ENCODE data around the gene TLE3.
"Not testable (repeated sequence)": the region's sequence is repeated elsewhere in the genome, so short reads cannot be mapped to it uniquely, and the experiment has no call there.

The TLE3 gene

DNA sequence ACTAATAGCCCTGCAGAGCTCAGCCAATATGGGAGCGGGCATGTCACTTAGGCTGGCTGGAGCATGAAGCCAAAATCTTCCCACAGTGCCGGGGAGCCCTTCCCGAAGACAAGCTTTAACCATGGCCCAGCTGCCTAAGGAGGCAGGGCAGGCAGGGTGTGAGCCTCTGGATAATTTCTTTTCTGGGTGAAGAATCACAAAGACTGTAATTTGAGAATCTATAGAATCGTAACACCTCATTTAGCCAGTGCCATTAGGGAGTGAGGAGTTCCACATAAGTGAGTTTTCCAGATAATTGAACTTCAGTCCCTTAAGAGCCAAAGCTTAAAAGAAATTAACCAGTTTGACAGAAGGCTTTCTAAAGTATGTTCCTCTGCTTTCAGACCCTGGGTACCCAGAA, 40.2 kb upstream of the TLE3 start:
- Histone ChIP-seq H3K9ac (ENCODE audit: low read depth, low read length) (no peak overlapping the region), H3K4me1 (ENCODE audit: control insufficient read depth, insufficient read depth, low read length) (peaks cover 30% of the 10 kb centered on the region), H3K27ac (ENCODE audit: low read depth, low read length) (no peak overlapping the region), H3K36me3 (ENCODE audit: control insufficient read depth, insufficient read depth, low read length) (no peaks in the 10 kb centered on the region), H3K4me3 (ENCODE audit: low read depth, low read length) (no peak overlapping the region), H3K9me3 (ENCODE audit: control insufficient read depth, insufficient read depth, low read length) (no peaks in the 10 kb centered on the region), H3K27me3 (ENCODE audit: control insufficient read depth, insufficient read depth, low read length) (no peaks in the 10 kb centered on the region)

GRCh38 chr15:70137021-70137420, 39.3 kb upstream of the TLE3 start:
- not testable (repeated sequence) for H3K27ac ChIP-seq (ENCODE audit: low read depth, low read length); H3K4me3 ChIP-seq (ENCODE audit: low read depth, low read length); H3K36me3 ChIP-seq (ENCODE audit: control insufficient read depth, insufficient read depth, low read length); H3K9me3 ChIP-seq (ENCODE audit: control insufficient read depth, insufficient read depth, low read length); H3K27me3 ChIP-seq (ENCODE audit: control insufficient read depth, insufficient read depth, low read length); H3K9ac ChIP-seq (ENCODE audit: low read depth, low read length)
- peaks cover 25% of the 10 kb centered on the region for H3K4me1 ChIP-seq (ENCODE audit: control insufficient read depth, insufficient read depth, low read length)

DNA sequence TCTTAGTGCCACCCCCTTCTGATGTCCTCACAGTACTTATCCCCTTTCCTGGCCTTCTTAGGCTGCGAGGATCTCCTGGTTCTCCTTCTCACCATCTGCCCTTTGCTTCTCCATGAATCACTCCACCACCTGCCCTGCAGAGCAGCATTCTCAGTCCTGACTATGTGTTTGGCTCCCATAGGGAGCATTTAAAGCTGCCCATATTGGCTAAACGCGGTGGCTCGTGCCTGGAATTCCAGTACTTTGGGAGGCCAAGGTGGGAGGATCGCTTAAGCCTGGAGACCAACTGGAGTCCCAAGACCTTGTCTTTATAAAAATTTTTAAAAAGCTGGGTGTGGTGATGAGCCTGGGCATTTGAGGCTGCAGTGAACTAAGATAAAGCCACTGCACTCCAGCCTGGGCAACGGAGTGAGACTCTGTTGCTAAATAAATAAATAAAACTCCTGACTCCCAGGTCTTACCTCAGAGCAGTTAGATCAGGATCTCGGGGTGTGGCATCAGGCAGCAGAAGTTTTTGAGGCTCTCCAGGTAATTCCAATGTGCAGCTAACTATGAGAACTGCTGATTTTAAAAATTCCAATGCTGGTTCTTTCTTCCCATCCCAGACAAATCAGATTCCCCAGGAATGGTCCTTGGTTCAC, 36.2 kb upstream of the TLE3 start:
- Histone ChIP-seq H3K27me3 (ENCODE audit: control insufficient read depth, insufficient read depth, low read length) (no peaks in the 10 kb centered on the region), H3K9ac (ENCODE audit: low read depth, low read length) (no peak overlapping the region)

GRCh38 chr15:70133296-70133695, 35.6 kb upstream of the TLE3 start:
- Histone ChIP-seq H3K27me3 (ENCODE audit: control insufficient read depth, insufficient read depth, low read length) (no peaks in the 10 kb centered on the region), H3K9me3 (ENCODE audit: control insufficient read depth, insufficient read depth, low read length) (no peaks in the 10 kb centered on the region), H3K9ac (ENCODE audit: low read depth, low read length) (no peak overlapping the region), H3K27ac (ENCODE audit: low read depth, low read length) (no peak overlapping the region), H3K36me3 (ENCODE audit: control insufficient read depth, insufficient read depth, low read length) (no peaks in the 10 kb centered on the region), H3K4me3 (ENCODE audit: low read depth, low read length) (no peak overlapping the region), H3K4me1 (ENCODE audit: control insufficient read depth, insufficient read depth, low read length) (0 out of 2 replicates have a peak, but pooled peaks cover 5% of the 10 kb centered on the region)

More for the DNA sequence above, 36.2 kb upstream of the TLE3 start:
- Histone ChIP-seq H3K36me3 (ENCODE audit: control insufficient read depth, insufficient read depth, low read length) (no peaks in the 10 kb centered on the region), H3K4me1 (ENCODE audit: control insufficient read depth, insufficient read depth, low read length) (0 out of 2 replicates have a peak, but pooled peaks cover 5% of the 10 kb centered on the region), H3K4me3 (ENCODE audit: low read depth, low read length) (no peak overlapping the region), H3K27ac (ENCODE audit: low read depth, low read length) (no peak overlapping the region), H3K9me3 (ENCODE audit: control insufficient read depth, insufficient read depth, low read length) (no peaks in the 10 kb centered on the region)

- Histone ChIP-seq H3K27ac (ENCODE audit: low read depth, low read length) (no peak overlapping the region), H3K36me3 (ENCODE audit: control insufficient read depth, insufficient read depth, low read length) (no peaks in the 10 kb centered on the region), H3K4me1 (ENCODE audit: control insufficient read depth, insufficient read depth, low read length) (no peaks in the 10 kb centered on the region), H3K9ac (ENCODE audit: low read depth, low read length) (no peak overlapping the region), H3K4me3 (ENCODE audit: low read depth, low read length) (no peak overlapping the region), H3K27me3 (ENCODE audit: control insufficient read depth, insufficient read depth, low read length) (no peaks in the 10 kb centered on the region), H3K9me3 (ENCODE audit: control insufficient read depth, insufficient read depth, low read length) (no peaks in the 10 kb centered on the region)
Observed at GRCh38 chr15:70132571-70132970, 34.9 kb upstream of the TLE3 start.

DNA sequence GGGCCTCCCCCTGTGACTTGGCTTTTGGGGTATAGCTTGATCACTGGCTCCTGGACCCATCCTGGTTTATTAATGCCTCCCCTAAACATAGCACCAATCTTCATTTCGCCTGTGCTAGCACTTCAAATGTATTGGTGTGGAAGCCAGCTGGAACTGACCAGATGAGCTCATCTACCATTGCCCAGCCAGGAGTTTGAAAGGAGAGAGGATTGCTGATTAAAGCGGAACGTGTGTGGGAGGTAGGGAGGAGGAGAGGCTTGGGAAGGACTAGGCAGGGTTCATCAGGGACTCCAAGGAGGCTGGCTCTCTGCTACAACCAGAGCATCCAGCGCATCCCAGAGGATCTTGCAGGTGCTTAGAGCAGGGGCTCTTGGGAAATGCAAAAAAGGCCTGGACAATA, 34.4 kb upstream of the TLE3 start:
- H3K27ac ChIP-seq (ENCODE audit: low read depth, low read length), result no peak overlapping the region

GRCh38 chr15:70128414-70129140, 30.9 kb upstream of the TLE3 start:
- Histone ChIP-seq H3K27me3 (ENCODE audit: control insufficient read depth, insufficient read depth, low read length) (no peaks in the 10 kb centered on the region), H3K9ac (ENCODE audit: low read depth, low read length) (no peak overlapping the region), H3K36me3 (ENCODE audit: control insufficient read depth, insufficient read depth, low read length) (no peaks in the 10 kb centered on the region), H3K4me1 (ENCODE audit: control insufficient read depth, insufficient read depth, low read length) (no peaks in the 10 kb centered on the region), H3K4me3 (ENCODE audit: low read depth, low read length) (no peak overlapping the region), H3K27ac (ENCODE audit: low read depth, low read length) (no peak overlapping the region), H3K9me3 (ENCODE audit: control insufficient read depth, insufficient read depth, low read length) (no peaks in the 10 kb centered on the region)

More for the DNA sequence above, 34.4 kb upstream of the TLE3 start:
- H3K27me3 ChIP-seq (ENCODE audit: control insufficient read depth, insufficient read depth, low read length), result no peaks in the 10 kb centered on the region
- H3K36me3 ChIP-seq (ENCODE audit: control insufficient read depth, insufficient read depth, low read length), result no peaks in the 10 kb centered on the region
- H3K4me1 ChIP-seq (ENCODE audit: control insufficient read depth, insufficient read depth, low read length), result no peaks in the 10 kb centered on the region
- H3K4me3 ChIP-seq (ENCODE audit: low read depth, low read length), result no peak overlapping the region
- no peak overlapping the region for H3K9ac ChIP-seq (ENCODE audit: low read depth, low read length)
- H3K9me3 ChIP-seq (ENCODE audit: control insufficient read depth, insufficient read depth, low read length), result no peaks in the 10 kb centered on the region

- Histone ChIP-seq H3K36me3 (ENCODE audit: control insufficient read depth, insufficient read depth, low read length) (no peaks in the 10 kb centered on the region), H3K9ac (ENCODE audit: low read depth, low read length) (no peak overlapping the region), H3K4me3 (ENCODE audit: low read depth, low read length) (no peak overlapping the region), H3K9me3 (ENCODE audit: control insufficient read depth, insufficient read depth, low read length) (no peaks in the 10 kb centered on the region), H3K27me3 (ENCODE audit: control insufficient read depth, insufficient read depth, low read length) (no peaks in the 10 kb centered on the region), H3K27ac (ENCODE audit: low read depth, low read length) (no peak overlapping the region), H3K4me1 (ENCODE audit: control insufficient read depth, insufficient read depth, low read length) (no peaks in the 10 kb centered on the region)
Observed at GRCh38 chr15:70127770-70128413, 30.2 kb upstream of the TLE3 start.

DNA sequence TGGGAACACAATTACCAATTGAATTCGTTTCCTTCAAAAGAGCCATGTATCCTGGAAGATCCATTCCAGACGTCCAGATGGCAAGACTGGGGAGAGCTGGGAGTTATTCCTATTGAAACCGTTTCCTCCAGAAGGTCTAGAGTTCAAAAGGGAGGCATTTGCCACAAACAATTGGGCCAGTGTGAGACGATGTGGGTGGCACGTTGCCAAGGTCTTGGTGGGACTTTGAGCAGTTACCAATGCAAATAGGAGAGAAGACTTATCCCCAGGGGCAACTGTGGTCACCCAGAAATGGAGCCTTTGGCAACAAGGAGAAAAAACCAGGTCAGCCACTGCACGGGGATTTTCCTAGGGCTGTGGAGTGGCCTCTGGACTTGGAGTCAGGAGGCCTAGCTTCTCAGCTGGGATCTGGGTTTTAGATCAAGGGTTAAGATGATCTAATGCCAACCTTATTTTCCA, 29.6 kb upstream of the TLE3 start:
- Histone ChIP-seq H3K27ac (ENCODE audit: low read depth, low read length) (no peak overlapping the region), H3K4me3 (ENCODE audit: low read depth, low read length) (no peak overlapping the region), H3K9me3 (ENCODE audit: control insufficient read depth, insufficient read depth, low read length) (no peaks in the 10 kb centered on the region), H3K27me3 (ENCODE audit: control insufficient read depth, insufficient read depth, low read length) (no peaks in the 10 kb centered on the region), H3K36me3 (ENCODE audit: control insufficient read depth, insufficient read depth, low read length) (no peaks in the 10 kb centered on the region), H3K9ac (ENCODE audit: low read depth, low read length) (no peak overlapping the region), H3K4me1 (ENCODE audit: control insufficient read depth, insufficient read depth, low read length) (no peaks in the 10 kb centered on the region)

- no peaks in the 10 kb centered on the region for H3K4me1 ChIP-seq (ENCODE audit: control insufficient read depth, insufficient read depth, low read length)
- H3K9me3 ChIP-seq (ENCODE audit: control insufficient read depth, insufficient read depth, low read length), result no peaks in the 10 kb centered on the region
- no peaks in the 10 kb centered on the region for H3K36me3 ChIP-seq (ENCODE audit: control insufficient read depth, insufficient read depth, low read length)
- no peak overlapping the region for H3K9ac ChIP-seq (ENCODE audit: low read depth, low read length)
- H3K27me3 ChIP-seq (ENCODE audit: control insufficient read depth, insufficient read depth, low read length), result no peaks in the 10 kb centered on the region
- H3K27ac ChIP-seq (ENCODE audit: low read depth, low read length), result no peak overlapping the region
- no peak overlapping the region for H3K4me3 ChIP-seq (ENCODE audit: low read depth, low read length)
Observed at GRCh38 chr15:70126362-70126761, 28.6 kb upstream of the TLE3 start.

- H3K36me3 ChIP-seq (ENCODE audit: control insufficient read depth, insufficient read depth, low read length), result no peaks in the 10 kb centered on the region
- no peaks in the 10 kb centered on the region for H3K4me1 ChIP-seq (ENCODE audit: control insufficient read depth, insufficient read depth, low read length)
- no peak overlapping the region for H3K9ac ChIP-seq (ENCODE audit: low read depth, low read length)
- no peaks in the 10 kb centered on the region for H3K27me3 ChIP-seq (ENCODE audit: control insufficient read depth, insufficient read depth, low read length)
- H3K9me3 ChIP-seq (ENCODE audit: control insufficient read depth, insufficient read depth, low read length), result no peaks in the 10 kb centered on the region
- no peak overlapping the region for H3K27ac ChIP-seq (ENCODE audit: low read depth, low read length)
- H3K4me3 ChIP-seq (ENCODE audit: low read depth, low read length), result no peak overlapping the region
Observed at GRCh38 chr15:70125605-70126004, 27.9 kb upstream of the TLE3 start.

Measured in HUES48 (cell line).